ENCODE data around the gene CIB4. TPM values are rescaled to one million over a fixed set of nuclear protein-coding genes. Genes with fewer than 3 reads are reported as not detected.

The CIB4 gene
- total and polyA plus RNA-seq, 2 donors, result not detected

- no peaks in the 10 kb centered on the region for H3K4me1 ChIP-seq (ENCODE audit: insufficient read depth)
- H3K4me3 ChIP-seq (ENCODE audit: low read depth, low read length), result no peak overlapping the region
- no peak overlapping the region for H3K27ac ChIP-seq (ENCODE audit: low read depth)
- DNase-seq (ENCODE audit: extremely low spot score), result no peak
- no peaks in the 10 kb centered on the region for H3K36me3 ChIP-seq (ENCODE audit: insufficient read depth)
- 78% methylated on average over 7 of the region's 7 CpGs for WGBS
Observed at GRCh38 chr2:26609205-26609631, 31.9 kb downstream of the CIB4 start.

- DNase-seq (ENCODE audit: extremely low spot score), result no peak
- Histone ChIP-seq H3K27ac (ENCODE audit: low read depth) (no peak overlapping the region), H3K4me1 (ENCODE audit: insufficient read depth) (no peaks in the 10 kb centered on the region), H3K36me3 (ENCODE audit: insufficient read depth) (no peaks in the 10 kb centered on the region), H3K4me3 (ENCODE audit: low read depth, low read length) (no peak overlapping the region)
- 89% methylated on average over 8 of the region's 8 CpGs for WGBS
Observed at GRCh38 chr2:26608557-26608956, 32.6 kb downstream of the CIB4 start.

GRCh38 chr2:26607698-26608097, 33.5 kb downstream of the CIB4 start:
- Histone ChIP-seq H3K36me3 (ENCODE audit: insufficient read depth) (no peaks in the 10 kb centered on the region), H3K4me3 (ENCODE audit: low read depth, low read length) (no peak overlapping the region), H3K4me1 (ENCODE audit: insufficient read depth) (no peaks in the 10 kb centered on the region), H3K27ac (ENCODE audit: low read depth) (no peak overlapping the region)
- 85% methylated on average over 8 of the region's 8 CpGs for WGBS
- DNase-seq (ENCODE audit: extremely low spot score), result no peak

GRCh38 chr2:26606847-26607190, 34.3 kb downstream of the CIB4 start:
- Histone ChIP-seq H3K27ac (ENCODE audit: low read depth) (no peak overlapping the region), H3K4me1 (ENCODE audit: insufficient read depth) (no peaks in the 10 kb centered on the region), H3K4me3 (ENCODE audit: low read depth, low read length) (no peak overlapping the region), H3K36me3 (ENCODE audit: insufficient read depth) (no peaks in the 10 kb centered on the region)
- 85% methylated on average over 5 of the region's 5 CpGs for WGBS
- no peak for DNase-seq (ENCODE audit: extremely low spot score)

GRCh38 chr2:26605999-26606846, 34.9 kb downstream of the CIB4 start:
- Histone ChIP-seq H3K4me3 (ENCODE audit: low read depth, low read length) (no peak overlapping the region), H3K4me1 (ENCODE audit: insufficient read depth) (no peaks in the 10 kb centered on the region), H3K27ac (ENCODE audit: low read depth) (no peak overlapping the region), H3K36me3 (ENCODE audit: insufficient read depth) (no peaks in the 10 kb centered on the region)
- 79% methylated on average over 18 of the region's 18 CpGs for WGBS
- no peak for DNase-seq (ENCODE audit: extremely low spot score)

GRCh38 chr2:26605195-26605998, 35.8 kb downstream of the CIB4 start:
- DNase-seq (ENCODE audit: extremely low spot score), result no peak
- WGBS, result 38% methylated on average over 13 of the region's 13 CpGs

GRCh38 chr2:26602575-26602974, 38.6 kb downstream of the CIB4 start:
- no peak for DNase-seq (ENCODE audit: extremely low spot score)
- no peaks in the 10 kb centered on the region for H3K36me3 ChIP-seq (ENCODE audit: insufficient read depth)
- 81% methylated on average over 6 of the region's 6 CpGs for WGBS

More at GRCh38 chr2:26605195-26605998, 35.8 kb downstream of the CIB4 start:
- no peak overlapping the region for H3K27ac ChIP-seq (ENCODE audit: low read depth)
- no peak overlapping the region for H3K4me3 ChIP-seq (ENCODE audit: low read depth, low read length)
- H3K36me3 ChIP-seq (ENCODE audit: insufficient read depth), result no peaks in the 10 kb centered on the region
- H3K4me1 ChIP-seq (ENCODE audit: insufficient read depth), result no peaks in the 10 kb centered on the region

GRCh38 chr2:26599387-26599786, 41.8 kb downstream of the CIB4 start:
- Histone ChIP-seq H3K36me3 (ENCODE audit: insufficient read depth) (no peaks in the 10 kb centered on the region), H3K4me1 (ENCODE audit: insufficient read depth) (no peaks in the 10 kb centered on the region), H3K4me3 (ENCODE audit: low read depth, low read length) (no peak overlapping the region), H3K27ac (ENCODE audit: low read depth) (no peak overlapping the region)
- WGBS, result 88% methylated on average over 2 of the region's 2 CpGs
- no peak for DNase-seq (ENCODE audit: extremely low spot score)

More at GRCh38 chr2:26602575-26602974, 38.6 kb downstream of the CIB4 start:
- H3K4me3 ChIP-seq (ENCODE audit: low read depth, low read length), result no peak overlapping the region
- no peak overlapping the region for H3K27ac ChIP-seq (ENCODE audit: low read depth)
- no peaks in the 10 kb centered on the region for H3K4me1 ChIP-seq (ENCODE audit: insufficient read depth)

GRCh38 chr2:26598996-26599373, 42.2 kb downstream of the CIB4 start:
- Histone ChIP-seq H3K4me3 (ENCODE audit: low read depth, low read length) (no peak overlapping the region), H3K36me3 (ENCODE audit: insufficient read depth) (no peaks in the 10 kb centered on the region), H3K27ac (ENCODE audit: low read depth) (no peak overlapping the region), H3K4me1 (ENCODE audit: insufficient read depth) (no peaks in the 10 kb centered on the region)
- no peak for DNase-seq (ENCODE audit: extremely low spot score)
- 62% methylated on average over 4 of the region's 4 CpGs for WGBS

GRCh38 chr2:26598336-26598995, 42.7 kb downstream of the CIB4 start:
- H3K27ac ChIP-seq (ENCODE audit: low read depth), result no peak overlapping the region
- H3K36me3 ChIP-seq (ENCODE audit: insufficient read depth), result no peaks in the 10 kb centered on the region
- H3K4me1 ChIP-seq (ENCODE audit: insufficient read depth), result no peaks in the 10 kb centered on the region
- DNase-seq (ENCODE audit: extremely low spot score), result no peak
- H3K4me3 ChIP-seq (ENCODE audit: low read depth, low read length), result no peak overlapping the region
- WGBS, result 71% methylated on average over 13 of the region's 13 CpGs

GRCh38 chr2:26597197-26597596, 44.0 kb downstream of the CIB4 start:
- no peaks in the 10 kb centered on the region for H3K4me1 ChIP-seq (ENCODE audit: insufficient read depth)
- WGBS, result 53% methylated on average over 2 of the region's 2 CpGs
- H3K4me3 ChIP-seq (ENCODE audit: low read depth, low read length), result no peak overlapping the region
- H3K36me3 ChIP-seq (ENCODE audit: insufficient read depth), result no peaks in the 10 kb centered on the region
- H3K27ac ChIP-seq (ENCODE audit: low read depth), result no peak overlapping the region
- no peak for DNase-seq (ENCODE audit: extremely low spot score)

GRCh38 chr2:26595146-26595545, 46.0 kb downstream of the CIB4 start:
- no peak overlapping the region for H3K27ac ChIP-seq (ENCODE audit: low read depth)
- WGBS, result 90% methylated on average over 7 of the region's 7 CpGs
- no peak for DNase-seq (ENCODE audit: extremely low spot score)
- H3K36me3 ChIP-seq (ENCODE audit: insufficient read depth), result no peaks in the 10 kb centered on the region
- no peaks in the 10 kb centered on the region for H3K4me1 ChIP-seq (ENCODE audit: insufficient read depth)
- H3K4me3 ChIP-seq (ENCODE audit: low read depth, low read length), result no peak overlapping the region

- Histone ChIP-seq H3K27ac (ENCODE audit: low read depth) (no peak overlapping the region), H3K4me3 (ENCODE audit: low read depth, low read length) (no peak overlapping the region), H3K4me1 (ENCODE audit: insufficient read depth) (no peaks in the 10 kb centered on the region), H3K36me3 (ENCODE audit: insufficient read depth) (no peaks in the 10 kb centered on the region)
- WGBS, result 86% methylated on average over 12 of the region's 12 CpGs
- DNase-seq (ENCODE audit: extremely low spot score), result no peak
Observed at GRCh38 chr2:26591619-26592505, 49.3 kb downstream of the CIB4 start.

Measured in urinary bladder (tissue), 4 donors.